A549 (cell line): ENCODE data around the gene COX5B. TPM values are rescaled to one million over a fixed set of nuclear protein-coding genes. Genes with fewer than 3 reads are reported as not detected.
"Not testable (repeated sequence)": the region's sequence is repeated elsewhere in the genome, so short reads cannot be mapped to it uniquely, and the experiment has no call there.

Source experiments
- ATAC-seq, 2 experiments: fragments of 200-7000 bp in 1 of 2; fragments of >200 bp in 1 of 2; cut with Nextera tagmentation in 1 of 2; cut with Tn5 transposase in 1 of 2; 3 replicates each; pipeline versions ENCODE4 v1.8.0 to v1.9.1; 2018 to 2020; ENCODE audit warnings: mild to moderate bottlenecking in 1 of 2, moderate library complexity in 1 of 2
- CTCF ChIA-PET: fragments of 300-600 bp; sonication (Branson Sonifier 250); formaldehyde crosslinking; extraction: SDS; loops from one replicate; lab custom pipeline; 2021; ENCODE audit warnings: antibody characterized with exemption, inconsistent platforms; lab: Yijun Ruan, JAX
- POLR2A ChIA-PET: fragments of 350-600 bp; formaldehyde crosslinking; extraction: SDS; loops from one replicate; lab custom pipeline; 2021; ENCODE audit warnings: antibody characterized with exemption, inconsistent platforms; lab: Yijun Ruan, JAX
- DNase-seq, 2 experiments: peaks; one replicate each; pipeline versions ENCODE4 v3.0.0 to v3.0.0-alpha.2; 2011 to 2016; ENCODE audit warnings: low read depth in 1 of 2, low spot score in 1 of 2
- FAIRE-seq: peaks from 2 replicates; lab custom pipeline; 2011; peaks lifted over from hg19 to GRCh38; lab: Jason Lieb, UNC
- H3K27ac ChIP-seq, 2 experiments: fragments of >200 bp; sonication (Bioruptor Twin); formaldehyde crosslinking; 3 replicates each; pipeline ENCODE4 v1.5.1; 2016 to 2017
- H3K4me1 ChIP-seq: fragments of >200 bp; sonication (Bioruptor Twin); formaldehyde crosslinking; 3 replicates; pipeline ENCODE4 v1.6.1; 2016
- H3K4me2 ChIP-seq: fragments of >200 bp; sonication (Bioruptor Twin); formaldehyde crosslinking; 3 replicates; pipeline ENCODE4 v1.6.1; 2016
- H3K4me3 ChIP-seq: fragments of >200 bp; sonication (Bioruptor Twin); formaldehyde crosslinking; 3 replicates; pipeline ENCODE4 v1.5.1; 2016
- H3K9me3 ChIP-seq: fragments of >200 bp; sonication (Bioruptor Twin); formaldehyde crosslinking; 3 replicates; pipeline ENCODE4 v1.6.1; 2016
- CEBPB ChIP-seq, 2 experiments: fragments of >200 bp in 1 of 2; sonication (Bioruptor Twin) in 1 of 2; formaldehyde crosslinking in 1 of 2; IDR thresholded peaks; 2 replicates each; pipeline ENCODE4 v1.6.1; 2012 to 2016
- CHD4 ChIP-seq: fragments of 200-600 bp; sonication (generic); IDR thresholded peaks from 2 replicates; pipeline ENCODE4 v1.6.1; 2016; ENCODE audit warnings: antibody characterized with exemption, mild to moderate bottlenecking, borderline replicate concordance
- E2F6 ChIP-seq: IDR thresholded peaks from 2 replicates; pipeline ENCODE4 v1.6.1; 2012; ENCODE audit warnings: low read depth, borderline replicate concordance
- ESRRA ChIP-seq: fragments of 150-350 bp; IDR thresholded peaks from 2 replicates; pipeline ENCODE4 v1.6.1; 2014; ENCODE audit warnings: mild to moderate bottlenecking, low read length, borderline replicate concordance
- HDAC2 ChIP-seq: fragments of 200-600 bp; sonication (generic); IDR thresholded peaks from 2 replicates; pipeline ENCODE4 v1.6.1; 2016
- HOXB13 ChIP-seq: fragments of 250-450 bp; sonication (Bioruptor Pico); IDR thresholded peaks from 2 replicates; pipeline ENCODE4 v1.5.0; 2020; ENCODE audit warnings: low read depth, mild to moderate bottlenecking, moderate library complexity
- JUN ChIP-seq, 2 experiments: fragments of >200 bp; sonication (Bioruptor Twin); formaldehyde crosslinking; IDR thresholded peaks; 2 replicates in 1 of 2; 3 replicates in 1 of 2; pipeline ENCODE4 v1.6.1; 2016 to 2017
- KDM5A ChIP-seq: fragments of 200-600 bp; sonication (generic); IDR thresholded peaks from 2 replicates; pipeline ENCODE4 v1.6.1; 2016; ENCODE audit warnings: antibody characterized with exemption, mild to moderate bottlenecking
- MYC ChIP-seq: IDR thresholded peaks from 2 replicates; pipeline ENCODE4 v1.6.1; 2012; ENCODE audit warnings: mild to moderate bottlenecking, inconsistent platforms, low read length, improper control_type of control experiment, borderline replicate concordance
- PHF8 ChIP-seq: fragments of 200-600 bp; sonication (generic); IDR thresholded peaks from 2 replicates; pipeline ENCODE4 v1.6.1; 2016; ENCODE audit warnings: low read depth, mild to moderate bottlenecking, antibody characterized with exemption, moderate library complexity, borderline replicate concordance
- POLR2A ChIP-seq: IDR thresholded peaks from 2 replicates; pipeline ENCODE4 v1.6.1; 2012; ENCODE audit warnings: mild to moderate bottlenecking, low read length
- POLR2AphosphoS2 ChIP-seq: conservative IDR thresholded peaks from 2 replicates; pipeline ENCODE4 v1.6.1; 2012; ENCODE audit warnings: low read length, improper control_type of control experiment, inconsistent platforms
- RAD21 ChIP-seq, 2 experiments: fragments of >200 bp in 1 of 2; sonication (Bioruptor Twin) in 1 of 2; formaldehyde crosslinking in 1 of 2; IDR thresholded peaks in 1 of 2; conservative IDR thresholded peaks in 1 of 2; 2 replicates in 1 of 2; 3 replicates in 1 of 2; pipeline ENCODE4 v1.6.1; 2012 to 2018; ENCODE audit warnings: inconsistent platforms in 1 of 2
- SMC3 ChIP-seq: fragments of >200 bp; sonication (Bioruptor Twin); formaldehyde crosslinking; IDR thresholded peaks from 3 replicates; pipeline ENCODE4 v1.6.1; 2018; ENCODE audit warnings: inconsistent platforms
- SREBF2 ChIP-seq: fragments of 450-650 bp; IDR thresholded peaks from 2 replicates; pipeline ENCODE4 v1.6.1; 2014; ENCODE audit warnings: mild to moderate bottlenecking, moderate library complexity
- USF2 ChIP-seq: fragments of 450-650 bp; IDR thresholded peaks from 2 replicates; pipeline ENCODE4 v1.6.1; 2014; ENCODE audit warnings: antibody characterized with exemption
- ZC3H11A ChIP-seq: fragments of 450-650 bp; IDR thresholded peaks from 2 replicates; pipeline ENCODE4 v1.6.1; 2014; ENCODE audit warnings: antibody characterized with exemption, mild to moderate bottlenecking
- ZSCAN20 ChIP-seq: fragments of 250-450 bp; sonication (Bioruptor Pico); IDR thresholded peaks from 2 replicates; pipeline ENCODE4 v1.8.0; 2022; ENCODE audit warnings: mild to moderate bottlenecking, moderate library complexity
- WGBS: methylation state at CpG from one replicate; pipeline ENCODE4 v1.1.6; 2017; ENCODE audit errors: missing lambda C conversion rate; 5-methylcytosine and 5-hydroxymethylcytosine counted together
- polyA minus RNA-seq: library from RNA; depleted of rRNA, polyadenylated mRNA; stranded (reverse); fragments of >200 nt; gene quantifications from 2 replicates; pipeline ENCODE4 v1.2.3, GENCODE V29; 2011; rRNA and poly(A)+ RNA removed
- polyA plus RNA-seq, 4 experiments: library from polyadenylated mRNA; depleted of rRNA in 3 of 4; stranded (reverse); fragments of >200 nt; fragmentation: RNase III in 1 of 4; extraction: RNeasy Plus Mini Kit Qiagen cat#74134 plus additional on column Dnase treatment in 1 of 4; gene quantifications; 2 replicates in 3 of 4; 3 replicates in 1 of 4; pipeline ENCODE4 v1.2.3, GENCODE V29; 2011 to 2017
- TF ChIP-seq, protein P1 (sequence below): IDR thresholded peaks from 2 replicates; pipeline ENCODE4 v1.6.1; 2012
- TF ChIP-seq, protein P2 (sequence below): fragments of >200 bp; sonication (Bioruptor Twin); formaldehyde crosslinking; IDR thresholded peaks from 3 replicates; pipeline ENCODE4 v1.5.1; 2016
- TF ChIP-seq, protein P3 (sequence below): fragments of >200 bp; sonication (Bioruptor Twin); formaldehyde crosslinking; IDR thresholded peaks from 3 replicates; pipeline ENCODE4 v1.6.1; 2016
- TF ChIP-seq, protein P4 (sequence below): fragments of >200 bp; sonication (Bioruptor Twin); formaldehyde crosslinking; IDR thresholded peaks from 2 replicates; pipeline ENCODE4 v1.6.1; 2016
- TF ChIP-seq, protein P5 (sequence below): fragments of 250-450 bp; sonication (Bioruptor Pico); IDR thresholded peaks from 2 replicates; pipeline ENCODE4 v1.5.0; 2020; ENCODE audit warnings: low read depth, mild to moderate bottlenecking, moderate library complexity

Gene COX5B
- polyA plus RNA-seq (2011; rRNA removed) (332 and 343 TPM in 2 replicates), polyA plus RNA-seq (2017; fragmentation: RNase III; extraction: RNeasy Plus Mini Kit Qiagen cat#74134 plus additional on column Dnase treatment) (341 to 372 TPM (median 353 TPM) in 3 replicates), polyA minus RNA-seq (32.8 and 39.3 TPM in 2 replicates)
- polyA plus RNA-seq (2012; cell fraction: cytosol; rRNA removed), result 543 and 608 TPM in 2 replicates
- 269 and 330 TPM in 2 replicates for polyA plus RNA-seq (2012; cell fraction: nucleus; rRNA removed)

- ChIA-PET POLR2A (interaction anchor here (0.6 to 2.5 kb wide), 7 partner anchors 11 to 1583 kb away, joined by 3 to 76 read pairs (median 5); partner anchors contain the start of gene ACTR1B), CTCF (interaction anchor here (0.7 to 3.4 kb wide), 10 partner anchors 15 to 739 kb away, joined by 3 to 14 read pairs (median 4); partner anchors contain the start of gene ACTR1B)
- peak; percentile 95 for DNase-seq
- no peaks in the 10 kb centered on the region for H3K9me3 ChIP-seq
- ATAC-seq, result peak; percentile 96 to 99
- TF ChIP-seq ESRRA, result no peak
- no peak for TF ChIP-seq CHD4
- no peak for TF ChIP-seq MYC
- TF ChIP-seq, protein P1, sequence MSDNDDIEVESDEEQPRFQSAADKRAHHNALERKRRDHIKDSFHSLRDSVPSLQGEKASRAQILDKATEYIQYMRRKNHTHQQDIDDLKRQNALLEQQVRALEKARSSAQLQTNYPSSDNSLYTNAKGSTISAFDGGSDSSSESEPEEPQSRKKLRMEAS, result peak; percentile 50
- TF ChIP-seq HOXB13, result no peak
- TF ChIP-seq POLR2A, result peak; percentile 64
- TF ChIP-seq ZSCAN20, result no peak
- TF ChIP-seq E2F6, result 0 out of 2 replicates have a peak, but pooled peaks have one; percentile 52
- TF ChIP-seq, protein P2, sequence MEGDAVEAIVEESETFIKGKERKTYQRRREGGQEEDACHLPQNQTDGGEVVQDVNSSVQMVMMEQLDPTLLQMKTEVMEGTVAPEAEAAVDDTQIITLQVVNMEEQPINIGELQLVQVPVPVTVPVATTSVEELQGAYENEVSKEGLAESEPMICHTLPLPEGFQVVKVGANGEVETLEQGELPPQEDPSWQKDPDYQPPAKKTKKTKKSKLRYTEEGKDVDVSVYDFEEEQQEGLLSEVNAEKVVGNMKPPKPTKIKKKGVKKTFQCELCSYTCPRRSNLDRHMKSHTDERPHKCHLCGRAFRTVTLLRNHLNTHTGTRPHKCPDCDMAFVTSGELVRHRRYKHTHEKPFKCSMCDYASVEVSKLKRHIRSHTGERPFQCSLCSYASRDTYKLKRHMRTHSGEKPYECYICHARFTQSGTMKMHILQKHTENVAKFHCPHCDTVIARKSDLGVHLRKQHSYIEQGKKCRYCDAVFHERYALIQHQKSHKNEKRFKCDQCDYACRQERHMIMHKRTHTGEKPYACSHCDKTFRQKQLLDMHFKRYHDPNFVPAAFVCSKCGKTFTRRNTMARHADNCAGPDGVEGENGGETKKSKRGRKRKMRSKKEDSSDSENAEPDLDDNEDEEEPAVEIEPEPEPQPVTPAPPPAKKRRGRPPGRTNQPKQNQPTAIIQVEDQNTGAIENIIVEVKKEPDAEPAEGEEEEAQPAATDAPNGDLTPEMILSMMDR, result no peak
- TF ChIP-seq, protein P3, sequence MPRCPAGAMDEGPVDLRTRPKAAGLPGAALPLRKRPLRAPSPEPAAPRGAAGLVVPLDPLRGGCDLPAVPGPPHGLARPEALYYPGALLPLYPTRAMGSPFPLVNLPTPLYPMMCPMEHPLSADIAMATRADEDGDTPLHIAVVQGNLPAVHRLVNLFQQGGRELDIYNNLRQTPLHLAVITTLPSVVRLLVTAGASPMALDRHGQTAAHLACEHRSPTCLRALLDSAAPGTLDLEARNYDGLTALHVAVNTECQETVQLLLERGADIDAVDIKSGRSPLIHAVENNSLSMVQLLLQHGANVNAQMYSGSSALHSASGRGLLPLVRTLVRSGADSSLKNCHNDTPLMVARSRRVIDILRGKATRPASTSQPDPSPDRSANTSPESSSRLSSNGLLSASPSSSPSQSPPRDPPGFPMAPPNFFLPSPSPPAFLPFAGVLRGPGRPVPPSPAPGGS, result peak; percentile 84; the same call in 2 of the 3 replicates
- TF ChIP-seq HDAC2, result no peak
- TF ChIP-seq POLR2AphosphoS2, result no peak
- TF ChIP-seq, protein P4, sequence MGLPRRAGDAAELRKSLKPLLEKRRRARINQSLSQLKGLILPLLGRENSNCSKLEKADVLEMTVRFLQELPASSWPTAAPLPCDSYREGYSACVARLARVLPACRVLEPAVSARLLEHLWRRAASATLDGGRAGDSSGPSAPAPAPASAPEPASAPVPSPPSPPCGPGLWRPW, result no peak
- no peak for TF ChIP-seq SREBF2
- no peak for TF ChIP-seq CEBPB (IDR thresholded peaks at IDR 0.05)
- peak; percentile 54; the same call in 1 of the 2 replicates for TF ChIP-seq KDM5A
- TF ChIP-seq PHF8, result peak; percentile 81
- TF ChIP-seq JUN (IDR thresholded peaks at IDR 0.05), result peak; percentile 74 to 85; a peak in 4 of 5 replicates
- TF ChIP-seq RAD21 (conservative IDR thresholded peaks at IDR 0.05 in 1 of 2, IDR thresholded peaks at IDR 0.05 in 1 of 2), result no peak
- no peak for TF ChIP-seq SMC3
- TF ChIP-seq USF2, result no peak
- TF ChIP-seq ZC3H11A, result no peak
- TF ChIP-seq, protein P5, sequence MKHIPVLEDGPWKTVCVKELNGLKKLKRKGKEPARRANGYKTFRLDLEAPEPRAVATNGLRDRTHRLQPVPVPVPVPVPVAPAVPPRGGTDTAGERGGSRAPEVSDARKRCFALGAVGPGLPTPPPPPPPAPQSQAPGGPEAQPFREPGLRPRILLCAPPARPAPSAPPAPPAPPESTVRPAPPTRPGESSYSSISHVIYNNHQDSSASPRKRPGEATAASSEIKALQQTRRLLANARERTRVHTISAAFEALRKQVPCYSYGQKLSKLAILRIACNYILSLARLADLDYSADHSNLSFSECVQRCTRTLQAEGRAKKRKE, result no peak
- H3K4me1 ChIP-seq, result peaks cover 10% of the 10 kb centered on the region; the same call in 2 of the 3 replicates
- peak within 1 kb of the TSS; percentile 95 for H3K4me2 ChIP-seq
- H3K4me3 ChIP-seq, result peak within 1 kb of the TSS; percentile 68
- H3K27ac ChIP-seq, result peak within 1 kb of the TSS; percentile 82 to 98
- 4% methylated on average over 30 of the region's 63 CpGs for WGBS
- no peak for FAIRE-seq
Measured at GRCh38 chr2:97645695-97646629, at the start of gene COX5B. Gene COX5B, plus strand, starts transcription at chr2:97646062. Its CDS starts 25 bp downstream, at chr2:97646087.

GRCh38 chr2:97596180-97596579 is 49.7 kb upstream of the COX5B start:
- 47% methylated on average over 4 of the region's 4 CpGs for WGBS

GRCh38 chr2:97601537-97601936 is 44.3 kb upstream of the COX5B start:
- H3K4me2 ChIP-seq, H3K27ac ChIP-seq, H3K4me3 ChIP-seq, DNase-seq, CTCF ChIA-PET, H3K4me1 ChIP-seq, ATAC-seq, H3K9me3 ChIP-seq, POLR2A ChIA-PET, FAIRE-seq: not testable (repeated sequence)
- 0% methylated on average over 3 of the region's 10 CpGs for WGBS

More at GRCh38 chr2:97596180-97596579, 49.7 kb upstream of the COX5B start:
- H3K4me2 ChIP-seq, DNase-seq, FAIRE-seq, ATAC-seq, POLR2A ChIA-PET, H3K4me3 ChIP-seq, H3K27ac ChIP-seq, H3K9me3 ChIP-seq, CTCF ChIA-PET, H3K4me1 ChIP-seq: not testable (repeated sequence)
